GM18867 (cell line): ENCODE results near the gene ANKRD50.
A peak's percentile ranks its signal among the peaks of the same experiment; 100 is the strongest.

Experiments used
- ATAC-seq: cut with Tn5 transposase; IDR thresholded peaks from one replicate; pipeline ENCODE4 v1.9.1; 2021; ENCODE audit warnings: mild to moderate bottlenecking, moderate library complexity; ENCODE audit not compliant: unreplicated experiment

ANKRD50 gene

DNA sequence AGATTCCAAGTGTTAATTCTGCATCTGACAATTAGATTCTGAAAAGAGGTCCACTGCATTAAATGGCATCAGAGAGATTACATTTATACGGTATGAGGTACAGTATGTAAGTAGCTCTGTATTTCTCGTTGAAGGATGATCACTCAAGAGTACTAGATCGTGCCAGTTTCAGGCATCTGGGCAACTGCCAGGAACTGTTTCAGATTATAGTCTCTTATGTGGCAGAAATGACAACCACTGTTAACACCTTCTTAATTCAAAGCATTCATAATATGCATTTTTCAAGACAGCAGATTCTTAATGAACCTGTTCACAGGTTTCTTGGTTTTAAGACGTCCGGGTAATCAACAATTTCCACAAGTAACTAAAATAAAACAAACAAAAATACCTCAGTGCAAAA is 1.6 kb downstream of the ANKRD50 start:
- no peak for ATAC-seq

DNA sequence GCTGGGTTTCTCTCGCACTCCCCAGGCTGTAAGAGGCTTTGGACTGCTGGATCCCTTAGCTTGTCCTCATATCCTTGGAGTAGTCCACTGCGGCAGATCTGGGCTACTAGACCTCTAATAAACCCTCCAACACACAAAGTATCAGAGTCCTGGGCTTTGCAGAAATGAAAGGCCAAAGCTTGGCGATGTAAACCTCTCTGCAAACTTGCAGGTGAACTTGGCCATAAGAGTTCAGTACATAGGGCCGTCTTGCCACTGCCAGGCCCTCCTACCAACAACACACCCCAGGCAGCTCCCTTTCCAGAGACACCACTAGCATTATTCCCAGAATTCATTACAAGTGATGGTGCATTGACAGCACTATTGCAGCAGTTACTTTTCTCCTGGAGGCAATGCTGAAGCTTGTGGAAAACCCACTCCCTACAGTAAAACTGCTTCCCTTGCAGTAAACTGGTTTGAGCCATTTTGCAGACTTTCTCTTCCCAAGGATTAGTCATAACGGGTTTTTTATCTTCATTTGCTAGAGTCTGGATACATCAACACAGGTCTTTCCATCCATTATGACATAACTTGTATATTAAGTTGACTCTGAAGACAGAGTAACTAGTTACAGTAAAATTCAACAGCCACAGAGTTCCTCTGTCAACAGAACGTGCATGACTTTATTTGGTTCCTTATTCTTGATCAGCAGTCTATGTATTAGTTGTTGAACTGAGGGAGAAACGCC is 2.4 kb downstream of the ANKRD50 start:
- no peak for ATAC-seq

DNA sequence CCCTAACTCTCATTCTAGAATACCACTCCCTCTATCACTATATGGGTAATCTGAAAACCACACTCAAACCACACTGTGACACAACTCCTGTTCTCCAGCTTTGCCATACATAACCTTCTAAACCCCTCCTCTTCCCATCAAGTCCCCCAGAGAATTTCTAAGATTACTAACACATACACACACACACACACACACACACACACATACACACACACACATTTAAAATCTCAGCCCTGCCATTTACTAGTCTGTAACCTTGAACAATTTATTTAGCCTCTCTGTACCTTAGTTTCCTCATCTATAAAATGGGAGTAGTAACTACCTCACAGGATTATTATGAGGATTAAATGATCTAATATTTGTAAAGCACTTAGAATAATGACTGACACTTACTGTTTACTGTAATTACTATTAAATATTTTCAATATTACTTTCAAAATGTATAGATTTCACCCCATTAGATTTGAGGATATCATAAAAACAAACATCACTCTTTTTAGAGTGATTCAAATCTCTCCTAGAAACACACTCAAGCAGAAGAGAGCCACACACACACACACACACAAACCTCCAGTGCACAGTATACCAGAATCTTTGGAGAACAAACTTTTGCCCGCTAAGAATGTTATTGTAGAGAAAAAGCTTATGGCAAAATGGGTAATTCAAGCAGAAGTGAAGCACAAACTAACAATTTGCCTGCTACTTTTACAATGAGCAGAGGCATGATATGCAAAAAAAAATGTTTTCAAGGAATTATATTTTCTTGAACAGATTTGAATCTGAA is 3.8 kb downstream of the ANKRD50 start:
- no peak for ATAC-seq

DNA sequence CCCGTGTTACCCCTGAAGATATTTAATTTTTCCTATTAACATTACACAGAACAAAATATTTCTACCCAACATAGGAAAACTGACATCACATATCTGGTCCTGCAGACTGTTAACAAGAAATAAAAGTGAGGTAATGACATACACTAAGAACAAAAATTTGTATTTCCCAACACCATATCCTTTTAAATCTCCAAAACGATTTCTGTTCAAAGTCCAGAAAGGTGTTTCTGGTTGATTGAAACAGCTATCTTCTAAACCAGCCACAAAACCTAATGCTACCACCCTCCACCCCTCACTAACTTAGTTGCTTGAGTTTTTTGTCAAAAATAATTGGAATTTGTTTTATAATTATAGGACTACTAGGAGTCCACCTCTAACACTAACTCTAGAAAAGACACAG is 7.1 kb downstream of the ANKRD50 start:
- ATAC-seq: no peak

DNA sequence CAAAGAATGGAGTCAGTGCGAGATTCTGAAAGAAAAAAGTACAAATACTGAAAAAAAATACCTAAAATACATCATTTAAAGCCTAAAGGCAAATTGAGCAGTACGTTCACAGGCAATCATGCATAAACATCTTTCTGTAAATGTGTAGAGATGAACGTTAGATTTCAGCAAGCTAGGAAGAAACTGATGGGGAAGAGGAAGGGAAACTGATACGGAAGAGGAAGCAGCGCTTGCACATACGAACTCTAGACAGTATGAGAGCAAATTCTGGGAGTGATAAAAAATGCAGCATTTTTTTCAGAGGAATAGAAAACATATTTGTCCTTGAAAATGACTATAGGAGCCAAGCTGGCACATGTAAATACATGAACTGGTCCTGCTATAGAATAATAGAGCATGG is 9.4 kb downstream of the ANKRD50 start:
- ATAC-seq: no peak

DNA sequence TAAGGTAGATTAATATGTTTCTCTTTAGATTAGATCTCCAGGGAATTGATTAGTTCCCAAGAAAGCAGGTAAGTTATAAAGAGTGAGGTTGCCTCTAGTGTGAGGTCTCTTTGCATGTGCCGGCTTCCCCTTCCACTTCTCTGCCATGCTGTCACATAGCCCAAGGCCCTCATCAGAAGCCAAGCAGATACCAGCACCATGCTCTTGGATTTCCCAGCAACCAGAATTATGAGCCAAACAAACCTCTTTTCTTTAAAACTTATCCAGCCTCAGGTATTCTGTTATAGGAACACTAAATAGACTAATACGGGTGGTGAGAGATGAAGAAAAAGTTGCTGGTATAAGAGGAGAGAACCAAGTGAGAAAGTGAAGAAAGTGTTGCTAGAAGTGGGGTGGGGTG is 15.1 kb downstream of the ANKRD50 start:
- no peak for ATAC-seq

DNA sequence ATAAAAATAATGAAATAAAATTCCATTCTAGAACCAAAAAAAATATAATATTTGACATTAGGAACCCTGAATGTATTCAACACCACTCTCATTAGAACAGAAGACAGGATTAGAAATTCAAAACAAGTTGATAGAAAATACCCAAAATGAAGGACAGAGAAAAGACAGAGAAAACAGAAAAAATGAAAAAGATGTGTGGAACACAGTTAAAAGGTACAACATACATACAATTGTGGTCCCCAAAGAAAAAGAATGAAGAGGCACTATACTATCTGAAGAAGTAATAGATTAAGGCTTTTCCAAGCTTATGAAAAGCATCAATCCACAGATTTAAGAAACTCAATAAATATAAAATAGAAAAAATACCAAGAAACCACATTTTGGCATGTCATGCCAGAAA is 16.4 kb downstream of the ANKRD50 start:
- no peak for ATAC-seq

DNA sequence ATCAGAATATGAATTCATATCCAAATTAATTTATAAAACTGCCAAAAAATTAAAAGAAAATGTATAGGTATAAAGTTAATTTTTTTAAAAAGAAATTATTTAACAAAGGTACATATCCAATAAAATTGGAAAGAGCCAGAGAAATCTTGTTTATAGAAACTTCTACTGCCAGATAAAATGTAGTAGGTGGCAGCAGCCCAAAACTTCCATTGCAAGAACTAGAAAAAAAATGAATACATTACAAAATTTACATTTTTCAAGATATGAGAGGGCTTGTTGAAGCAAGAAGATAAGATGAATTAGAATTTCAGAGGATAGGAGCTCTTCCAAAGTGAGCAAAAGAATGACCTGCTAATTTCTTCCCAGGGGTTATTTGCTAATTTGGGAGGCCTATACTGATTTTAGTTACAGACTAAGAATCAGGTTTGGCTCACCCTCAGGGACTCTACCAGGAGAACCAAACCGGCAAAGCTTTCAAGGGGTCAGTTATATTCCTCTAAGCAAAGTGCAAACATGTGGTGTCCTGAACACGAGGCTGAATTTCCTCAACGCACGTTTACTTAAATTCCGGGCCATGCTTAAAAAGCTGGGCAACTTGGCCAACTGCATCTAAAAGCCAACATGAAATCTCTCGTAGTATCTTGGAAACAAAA is 17.5 kb downstream of the ANKRD50 start:
- ATAC-seq: no peak

DNA sequence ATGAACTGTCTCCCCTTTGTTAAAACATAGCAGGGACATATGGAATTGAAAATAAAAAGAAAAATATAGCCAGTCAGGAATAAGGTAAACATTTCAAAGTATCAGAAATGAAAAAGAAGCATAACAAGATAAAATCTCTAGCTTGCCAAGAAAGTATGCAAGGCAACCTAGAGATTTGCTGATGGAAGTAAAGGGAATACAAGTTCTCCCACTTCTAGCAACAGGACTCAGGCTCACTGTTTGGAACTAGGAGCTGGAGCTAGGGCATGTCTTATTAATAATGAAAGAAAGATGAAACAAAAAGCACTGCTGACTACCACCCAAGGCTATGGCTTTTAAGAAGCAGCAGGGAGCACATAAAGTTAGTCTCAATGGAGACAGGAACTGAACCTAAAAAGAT is 18.2 kb downstream of the ANKRD50 start:
- ATAC-seq: no peak

DNA sequence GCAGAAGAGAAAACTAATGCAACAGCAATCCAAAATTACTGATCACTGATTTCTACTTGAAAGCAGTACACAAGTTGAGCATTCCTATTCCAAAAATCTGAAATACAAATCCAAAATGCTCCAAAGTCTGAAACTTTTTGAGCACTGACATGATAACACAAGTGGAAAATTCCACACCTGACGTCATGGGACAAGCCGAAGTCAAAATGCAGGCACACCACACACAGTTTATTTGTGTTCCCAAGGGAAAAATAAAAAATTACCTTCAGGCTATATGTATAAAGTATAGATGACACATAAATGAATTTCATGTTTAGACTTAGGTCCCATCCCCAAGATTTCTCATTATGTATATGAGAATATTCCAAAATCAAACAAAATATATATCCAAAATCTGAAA is 20.7 kb downstream of the ANKRD50 start:
- no peak for ATAC-seq

DNA sequence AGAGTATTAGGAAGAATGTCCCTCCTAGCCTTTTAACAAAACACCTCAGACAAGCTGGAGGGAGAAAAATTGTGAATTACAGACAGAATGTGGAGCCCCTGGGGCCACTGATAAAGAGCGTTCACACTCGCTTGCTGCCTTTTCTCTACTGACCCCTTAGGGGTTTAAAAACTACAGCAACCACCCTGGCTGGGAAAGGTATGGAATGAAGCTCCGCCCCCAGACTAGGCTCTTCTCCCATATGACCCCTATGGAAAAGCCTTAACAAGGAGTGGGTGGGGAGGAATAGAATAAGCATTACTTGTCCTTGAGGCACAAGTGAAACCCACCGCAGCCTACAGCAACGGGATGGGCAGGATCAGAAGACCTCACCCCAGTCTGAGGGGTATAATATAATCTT is 26.3 kb downstream of the ANKRD50 start:
- ATAC-seq: no peak

DNA sequence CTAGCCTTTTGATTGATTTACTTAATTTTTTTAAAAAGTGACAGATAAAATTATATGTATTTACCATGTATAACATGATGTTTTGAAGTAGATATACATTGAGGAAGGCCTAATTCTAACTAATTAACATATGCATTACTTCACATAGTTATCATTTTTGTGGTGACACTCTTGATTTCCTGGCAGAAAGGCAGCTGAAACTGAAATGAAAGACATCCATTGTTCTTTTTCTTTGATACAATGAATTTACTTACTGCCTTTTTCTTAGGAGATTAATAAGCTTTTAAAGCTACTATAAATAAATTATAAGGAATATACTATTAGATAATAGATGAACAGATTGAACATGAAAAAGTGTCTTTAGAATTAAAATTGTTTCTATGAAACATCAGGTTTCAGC is 26.7 kb downstream of the ANKRD50 start:
- no peak for ATAC-seq

DNA sequence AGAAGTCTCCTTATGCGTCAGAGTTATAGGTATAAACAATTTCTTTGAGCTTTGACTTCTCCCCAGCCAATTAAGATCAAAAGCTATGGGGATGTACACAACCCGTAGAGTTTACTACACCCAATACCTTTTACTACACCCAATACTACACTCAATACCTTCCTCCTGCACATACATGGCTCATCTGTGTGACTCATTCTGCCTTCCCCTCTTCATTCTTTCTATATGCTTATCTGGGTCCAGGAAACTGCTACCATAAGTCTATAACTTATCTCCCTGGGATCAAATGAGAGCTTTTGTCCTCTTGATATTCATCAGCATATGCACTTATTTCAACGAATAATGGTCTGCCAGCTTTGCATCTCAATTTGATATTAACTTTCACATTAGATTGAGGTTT is 28.2 kb downstream of the ANKRD50 start:
- ATAC-seq: no peak

DNA sequence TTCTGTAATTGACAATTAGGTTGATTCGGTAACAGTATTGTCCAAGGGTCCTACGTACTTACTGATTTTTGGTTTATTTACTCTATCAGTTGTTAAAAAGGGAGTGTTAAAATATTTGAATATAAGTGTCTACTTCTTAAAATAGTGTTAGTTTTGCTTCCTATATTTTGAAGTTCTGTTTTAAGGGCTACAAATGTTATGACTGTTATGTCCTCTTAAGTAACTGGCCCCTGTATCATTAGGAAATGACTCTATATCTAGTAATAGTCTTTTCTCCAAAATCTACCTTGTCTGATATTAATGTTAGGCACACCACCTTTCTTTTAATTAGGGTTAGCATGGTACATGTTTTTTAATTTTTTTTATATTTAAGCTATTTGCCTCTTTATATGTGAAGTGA is 30.1 kb downstream of the ANKRD50 start:
- ATAC-seq: no peak

DNA sequence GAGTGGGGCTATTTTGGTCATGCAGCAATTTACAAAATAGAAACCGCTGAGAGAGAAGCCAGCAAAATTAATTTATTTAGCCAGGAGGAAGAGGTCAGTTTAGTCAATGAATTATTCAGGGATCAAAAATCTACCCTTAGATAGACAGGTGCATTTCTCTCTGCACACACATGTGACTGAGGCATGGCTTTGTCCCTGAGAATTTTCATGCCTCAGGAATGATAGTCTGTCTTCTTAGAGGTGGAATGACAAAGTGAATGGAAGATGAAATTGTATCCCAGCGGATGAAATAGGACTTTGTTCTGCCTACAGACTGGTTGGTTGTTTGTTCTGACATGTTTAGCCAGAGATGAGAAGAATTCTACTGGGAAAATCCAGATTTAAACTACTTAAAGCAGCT is 46.0 kb downstream of the ANKRD50 start:
- no peak for ATAC-seq

DNA sequence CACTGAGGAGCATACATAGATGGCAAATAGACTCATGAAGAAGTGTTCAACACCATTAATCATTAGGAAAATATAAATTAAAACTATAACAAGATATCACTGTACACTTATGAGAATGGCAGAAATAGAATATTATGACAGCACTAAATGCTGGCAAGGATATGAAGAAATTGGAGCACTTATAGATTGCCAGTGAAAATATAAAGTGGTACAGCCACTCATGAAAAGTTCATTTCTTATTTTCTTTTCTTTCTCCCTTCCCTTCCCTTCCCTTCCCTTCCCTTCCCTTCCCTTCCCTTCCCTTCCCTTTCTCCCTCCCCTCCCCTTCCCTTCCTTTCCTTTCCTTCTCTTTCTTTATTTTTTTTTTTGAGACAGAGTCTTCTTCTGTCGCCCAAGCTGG is 53.7 kb downstream of the ANKRD50 start:
- ATAC-seq: no peak

DNA sequence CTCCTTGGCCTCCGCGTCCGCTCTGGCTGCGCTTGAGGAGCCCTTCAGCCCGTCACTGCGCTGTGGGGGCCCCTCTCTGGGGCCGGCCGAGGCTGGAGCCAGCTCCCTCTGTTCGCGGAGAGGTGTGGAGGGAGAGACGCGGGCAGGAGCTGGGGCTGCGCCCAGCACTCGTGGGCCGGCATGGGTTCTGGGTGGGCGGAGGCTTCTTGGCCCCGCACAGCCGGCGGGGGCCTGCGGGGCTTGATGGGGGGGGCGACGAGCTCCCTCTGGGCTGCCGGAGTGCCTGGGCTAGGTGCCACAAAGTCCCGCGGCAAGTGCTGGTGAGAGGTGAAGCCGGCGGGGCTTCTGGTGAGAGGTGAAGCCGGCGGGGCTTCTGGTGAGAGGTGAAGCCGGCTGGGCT is 61.9 kb downstream of the ANKRD50 start:
- ATAC-seq: no peak

DNA sequence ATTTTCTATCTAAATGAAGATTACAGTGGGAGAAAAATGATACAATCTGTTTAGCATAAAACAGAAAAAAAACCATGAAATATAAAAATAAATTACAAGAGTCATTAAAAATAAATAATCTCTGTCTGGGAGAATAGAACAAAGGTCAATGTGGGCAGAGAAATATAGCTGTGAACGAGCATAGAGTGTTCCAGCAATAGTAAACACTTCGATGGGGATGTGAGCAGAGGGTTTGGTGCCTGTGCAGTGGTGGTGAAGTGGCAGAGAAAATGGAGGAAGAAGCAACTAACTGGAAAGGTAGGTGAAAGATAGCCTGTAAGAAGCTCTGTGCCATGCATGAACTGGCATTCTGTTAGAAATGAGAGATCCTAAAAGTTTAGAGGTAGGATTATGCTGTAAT is 64.9 kb downstream of the ANKRD50 start:
- no peak for ATAC-seq

DNA sequence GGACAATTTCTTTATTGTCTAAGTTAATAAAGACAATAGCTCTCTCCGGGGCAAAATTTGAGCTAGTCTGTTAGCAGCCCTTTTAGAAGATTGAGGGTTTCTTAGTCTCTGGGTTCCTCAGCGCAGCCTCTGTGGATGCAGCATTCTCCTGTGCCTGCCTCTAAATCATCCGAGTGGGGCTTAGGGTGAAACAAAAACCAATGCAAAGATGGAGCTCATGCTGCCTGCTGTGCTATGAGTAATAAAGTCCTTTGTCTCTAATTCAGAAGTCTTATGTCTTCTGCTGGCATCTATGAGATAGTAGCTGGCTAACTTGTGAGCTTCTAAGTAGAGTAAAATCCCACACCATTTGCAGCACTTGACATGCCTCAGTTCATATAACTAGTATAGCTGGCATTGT is 67.9 kb downstream of the ANKRD50 start:
- no peak for ATAC-seq

DNA sequence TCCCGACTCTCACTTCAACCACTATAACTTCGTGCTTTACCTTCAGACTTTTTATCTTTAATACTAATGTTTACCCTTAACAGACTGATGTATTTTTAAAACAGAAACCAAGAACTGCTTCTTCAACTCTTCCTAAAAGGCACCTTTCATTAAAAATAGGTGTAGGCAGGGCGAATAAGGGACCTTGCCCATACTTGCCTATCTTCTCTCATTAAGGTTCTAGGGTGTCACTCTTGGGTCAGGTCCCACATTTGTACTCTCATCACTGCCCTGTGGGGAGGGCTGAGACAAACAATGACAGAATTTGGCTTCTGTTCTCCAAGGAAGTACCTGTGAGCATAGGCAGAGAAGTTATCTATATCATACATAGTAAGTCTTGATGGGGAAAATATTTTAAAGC is 69.7 kb downstream of the ANKRD50 start:
- peak; percentile 72 for ATAC-seq

DNA sequence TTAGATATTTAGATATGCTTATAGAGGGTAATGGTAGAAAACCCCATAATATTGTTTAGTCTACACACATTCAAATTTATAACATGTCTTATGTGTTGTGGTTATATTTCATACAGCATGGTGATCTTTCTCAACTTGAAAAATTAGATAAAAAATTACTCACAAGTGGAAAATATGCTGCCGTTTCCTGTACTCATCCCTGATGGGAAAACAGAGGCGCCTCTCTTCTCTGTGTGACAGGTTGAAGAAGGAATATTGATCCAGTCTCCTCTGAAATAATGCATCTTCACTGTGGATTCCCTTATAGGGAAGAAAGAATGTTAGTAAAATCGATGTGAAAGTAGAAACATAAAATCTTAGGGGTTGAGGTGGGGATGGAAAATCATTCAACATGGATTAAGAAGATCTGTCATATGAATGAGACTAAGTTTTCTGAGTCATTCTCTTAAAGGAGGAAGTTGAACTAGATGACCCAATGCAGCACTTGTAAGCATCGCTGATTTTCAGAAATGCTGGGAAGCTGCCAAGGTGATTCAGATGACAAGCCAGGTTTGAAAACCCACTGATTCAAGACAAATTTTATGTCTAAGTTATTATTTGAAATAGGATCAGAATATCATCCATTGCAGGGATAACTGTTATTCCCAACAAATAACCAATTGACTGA is 70.7 kb downstream of the ANKRD50 start:
- peak; percentile 75 for ATAC-seq
